GM20000 (cell line): ENCODE results near the gene ARHGAP26.

Experiments used
- DNase-seq: peaks from one replicate; pipeline ENCODE4 v3.0.0; 2012; ENCODE audit warnings: low spot score
- TF ChIP-seq, protein P1 (sequence below): IDR thresholded peaks from 2 replicates; pipeline ENCODE4 v1.5.1; 2012; ENCODE audit warnings: mild to moderate bottlenecking, control low read depth; ENCODE audit errors: extremely low read depth, missing control alignments

Gene ARHGAP26

DNA sequence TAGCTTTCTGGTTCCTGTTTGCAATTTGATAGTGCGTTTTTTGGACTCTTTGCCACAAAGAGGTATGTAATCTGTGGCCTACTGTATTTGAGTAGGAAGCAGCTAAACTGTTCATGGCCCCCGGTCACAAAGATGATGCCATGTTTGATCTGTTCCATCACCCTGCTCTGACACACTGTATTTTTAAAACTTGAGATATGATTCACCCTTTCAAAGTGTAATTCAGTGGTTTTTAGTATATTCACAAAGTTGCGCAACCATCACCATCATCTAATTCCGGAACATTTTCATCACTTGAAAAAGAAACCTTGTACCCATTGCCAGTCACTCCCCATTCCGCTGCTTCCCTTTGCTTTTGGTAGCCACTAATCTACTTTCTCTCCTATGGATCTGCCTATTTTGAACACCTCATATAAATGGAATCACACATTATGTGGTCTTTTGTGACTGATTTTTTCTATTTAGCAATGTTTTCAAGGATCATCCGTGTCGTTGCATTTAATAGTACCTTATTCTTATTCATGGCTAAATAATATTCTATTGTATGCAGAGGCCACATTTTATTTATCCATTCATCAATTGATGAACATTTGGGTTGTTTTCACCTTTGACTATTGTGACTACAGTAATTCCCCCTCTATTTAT lies 491.7 kb downstream of the ARHGAP26 start:
- TF ChIP-seq, protein P1, sequence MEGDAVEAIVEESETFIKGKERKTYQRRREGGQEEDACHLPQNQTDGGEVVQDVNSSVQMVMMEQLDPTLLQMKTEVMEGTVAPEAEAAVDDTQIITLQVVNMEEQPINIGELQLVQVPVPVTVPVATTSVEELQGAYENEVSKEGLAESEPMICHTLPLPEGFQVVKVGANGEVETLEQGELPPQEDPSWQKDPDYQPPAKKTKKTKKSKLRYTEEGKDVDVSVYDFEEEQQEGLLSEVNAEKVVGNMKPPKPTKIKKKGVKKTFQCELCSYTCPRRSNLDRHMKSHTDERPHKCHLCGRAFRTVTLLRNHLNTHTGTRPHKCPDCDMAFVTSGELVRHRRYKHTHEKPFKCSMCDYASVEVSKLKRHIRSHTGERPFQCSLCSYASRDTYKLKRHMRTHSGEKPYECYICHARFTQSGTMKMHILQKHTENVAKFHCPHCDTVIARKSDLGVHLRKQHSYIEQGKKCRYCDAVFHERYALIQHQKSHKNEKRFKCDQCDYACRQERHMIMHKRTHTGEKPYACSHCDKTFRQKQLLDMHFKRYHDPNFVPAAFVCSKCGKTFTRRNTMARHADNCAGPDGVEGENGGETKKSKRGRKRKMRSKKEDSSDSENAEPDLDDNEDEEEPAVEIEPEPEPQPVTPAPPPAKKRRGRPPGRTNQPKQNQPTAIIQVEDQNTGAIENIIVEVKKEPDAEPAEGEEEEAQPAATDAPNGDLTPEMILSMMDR = no peak
- no peak for DNase-seq

DNA sequence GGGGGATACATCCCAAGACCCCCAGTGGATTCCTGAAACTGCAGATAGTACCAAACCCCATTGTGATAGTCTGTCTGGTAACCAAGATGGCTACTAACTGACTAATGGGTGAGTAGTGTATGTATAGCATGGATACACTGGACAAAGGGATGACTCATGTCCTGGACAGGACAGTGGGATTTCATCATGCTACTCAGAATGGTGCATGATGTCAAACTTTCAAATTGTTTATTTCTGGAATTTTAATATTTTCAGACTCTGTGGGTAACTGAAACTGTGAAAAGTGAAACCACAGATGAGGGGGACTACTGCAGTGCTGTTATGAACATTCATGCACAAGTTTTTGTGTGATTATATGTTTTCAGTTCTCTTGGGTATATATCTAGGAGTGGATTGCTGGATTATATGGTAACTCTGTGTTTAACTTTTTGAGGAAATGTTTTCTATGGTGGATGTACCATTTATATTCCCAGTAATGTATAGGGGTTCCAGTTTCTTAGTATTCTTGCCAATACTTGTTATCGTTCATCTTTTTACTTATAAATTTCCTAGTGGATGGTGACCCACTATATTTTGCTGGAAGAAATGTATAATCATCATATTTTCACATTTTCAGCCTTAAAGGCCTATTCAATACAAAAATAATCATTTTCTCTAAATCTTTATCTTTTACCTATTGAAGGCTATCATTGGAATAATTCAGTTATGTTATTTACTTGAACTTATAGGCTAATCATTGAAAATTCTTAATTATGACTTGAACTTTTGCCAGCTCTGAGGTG lies 492.4 kb downstream of the ARHGAP26 start:
- no peak for DNase-seq
- TF ChIP-seq, protein P1 = no peak

DNA sequence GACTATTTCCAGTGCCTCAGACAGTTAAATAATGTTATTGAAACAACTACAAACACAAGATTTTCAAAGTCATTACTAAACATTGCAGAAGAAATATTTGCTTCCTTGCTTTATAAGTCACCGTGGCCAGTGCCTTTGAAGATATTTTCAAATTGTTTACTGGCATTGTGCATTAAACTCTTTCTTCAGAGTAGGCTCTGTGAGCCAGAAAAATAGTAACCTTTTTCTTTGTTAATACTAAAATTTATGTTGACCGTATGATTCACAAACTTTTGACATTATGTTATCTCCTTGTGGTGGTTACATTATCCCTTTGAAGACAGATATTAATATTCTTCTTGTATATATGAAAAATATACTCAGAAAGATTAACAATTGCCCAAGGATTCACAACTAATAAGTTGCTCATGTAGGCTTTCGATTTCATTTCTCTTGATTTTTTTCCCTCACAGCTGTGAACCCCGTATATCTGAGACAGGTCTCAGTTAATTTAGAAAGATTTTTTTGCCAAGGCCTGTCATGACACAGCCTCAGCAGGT lies 493.2 kb downstream of the ARHGAP26 start:
- TF ChIP-seq, protein P1 = no peak
- DNase-seq = no peak

DNA sequence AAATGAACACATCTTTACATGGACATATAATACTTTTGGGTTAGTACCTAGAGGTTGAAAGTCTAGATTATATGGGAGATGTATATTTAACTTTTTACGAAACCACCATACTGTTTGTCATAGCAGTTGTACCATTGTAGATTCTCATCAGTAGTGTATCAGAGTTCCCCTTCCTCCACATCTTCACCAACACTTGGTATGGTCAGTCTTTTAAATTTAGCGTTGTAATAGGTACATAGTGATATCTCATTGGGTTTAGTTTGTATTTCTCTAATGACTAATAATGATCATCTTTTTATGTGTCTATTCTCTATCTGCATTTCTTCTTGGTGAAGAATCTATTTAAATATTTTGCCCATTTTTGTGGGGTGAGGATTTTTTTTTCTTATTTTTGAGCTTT lies 495.8 kb downstream of the ARHGAP26 start:
- DNase-seq = no peak
- TF ChIP-seq, protein P1 = no peak

DNA sequence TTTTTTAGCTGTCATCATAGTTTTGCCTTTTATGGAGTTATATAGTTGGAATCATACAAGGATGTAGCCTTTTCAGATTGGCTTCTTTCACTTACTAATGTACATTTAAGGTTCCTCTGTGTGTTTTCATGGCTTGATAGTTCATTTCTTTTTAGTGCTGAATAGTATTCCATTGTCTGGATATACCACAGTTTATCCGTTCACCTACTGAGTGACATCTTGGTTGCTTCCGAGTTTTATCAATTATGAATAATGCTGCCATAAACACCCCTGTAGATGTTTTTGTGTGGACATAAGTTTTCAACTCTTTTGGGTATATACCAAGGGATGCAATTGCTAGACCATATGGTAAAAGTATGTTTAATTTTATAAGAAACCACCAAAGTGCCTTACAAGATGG lies 497.0 kb downstream of the ARHGAP26 start:
- TF ChIP-seq, protein P1 = no peak
- DNase-seq = no peak

DNA sequence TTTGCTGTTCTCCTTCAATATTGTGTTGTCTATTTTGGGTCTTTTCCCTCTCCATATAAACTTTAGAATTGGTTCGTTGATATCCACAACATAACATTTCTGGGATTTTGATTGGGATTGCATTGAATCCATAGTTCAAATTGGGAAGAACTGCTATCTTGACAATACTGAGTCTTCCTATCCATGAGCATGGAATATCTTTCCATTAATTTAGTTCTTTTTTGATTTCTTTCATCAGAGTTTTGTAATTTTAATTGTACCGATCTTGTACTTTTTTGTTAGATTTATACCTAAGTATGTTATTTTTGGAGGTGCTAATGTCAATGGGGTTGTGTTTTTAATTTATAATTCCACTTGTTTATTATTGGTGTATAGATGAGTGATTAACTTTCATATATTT lies 498.2 kb downstream of the ARHGAP26 start:
- TF ChIP-seq, protein P1 = no peak
- no peak for DNase-seq

DNA sequence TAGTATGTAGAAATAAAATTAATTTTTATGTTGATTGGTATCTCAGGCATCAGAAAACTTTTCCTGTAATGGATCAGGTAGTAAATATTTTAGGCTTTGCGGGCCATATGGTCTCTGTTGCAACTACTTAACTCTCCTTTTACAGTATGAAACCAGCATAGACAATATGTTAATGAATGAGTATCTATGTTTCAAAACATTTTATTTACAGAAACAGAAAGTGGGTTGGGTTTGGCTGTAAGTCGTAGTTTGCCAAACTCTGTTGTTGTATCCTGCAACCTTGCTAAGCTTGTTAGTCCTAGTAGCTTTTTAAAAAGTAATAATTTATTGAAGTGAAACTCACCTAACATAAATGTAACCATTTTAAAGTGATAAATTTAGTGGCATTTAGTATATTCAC lies 501.3 kb downstream of the ARHGAP26 start:
- no peak for DNase-seq

More for the DNA sequence above, 501.3 kb downstream of the ARHGAP26 start:
- TF ChIP-seq, protein P1 = no peak
